ENCODE data around the gene RNF212.

DNA sequence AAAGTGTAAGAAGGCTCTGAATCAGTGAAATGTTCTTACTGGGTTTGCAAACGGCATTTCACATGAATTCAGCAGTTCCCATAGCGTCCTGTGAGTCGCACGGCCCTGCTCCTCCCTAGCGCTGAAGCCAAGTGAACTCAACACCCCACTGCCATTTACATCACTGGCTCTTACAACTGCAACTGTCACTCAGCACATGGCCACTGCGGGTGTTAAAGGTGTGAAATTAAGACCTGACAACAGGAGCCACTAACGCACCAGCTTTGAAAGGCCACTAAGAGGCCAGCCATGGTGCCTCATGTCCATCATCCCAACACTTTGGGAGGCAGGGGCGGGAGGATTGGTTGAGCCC lies 31.7 kb downstream of the RNF212 start:
- no peak for TF ChIP-seq POLR2A (IDR thresholded peaks at IDR 0.05)
- TF ChIP-seq, protein P1, sequence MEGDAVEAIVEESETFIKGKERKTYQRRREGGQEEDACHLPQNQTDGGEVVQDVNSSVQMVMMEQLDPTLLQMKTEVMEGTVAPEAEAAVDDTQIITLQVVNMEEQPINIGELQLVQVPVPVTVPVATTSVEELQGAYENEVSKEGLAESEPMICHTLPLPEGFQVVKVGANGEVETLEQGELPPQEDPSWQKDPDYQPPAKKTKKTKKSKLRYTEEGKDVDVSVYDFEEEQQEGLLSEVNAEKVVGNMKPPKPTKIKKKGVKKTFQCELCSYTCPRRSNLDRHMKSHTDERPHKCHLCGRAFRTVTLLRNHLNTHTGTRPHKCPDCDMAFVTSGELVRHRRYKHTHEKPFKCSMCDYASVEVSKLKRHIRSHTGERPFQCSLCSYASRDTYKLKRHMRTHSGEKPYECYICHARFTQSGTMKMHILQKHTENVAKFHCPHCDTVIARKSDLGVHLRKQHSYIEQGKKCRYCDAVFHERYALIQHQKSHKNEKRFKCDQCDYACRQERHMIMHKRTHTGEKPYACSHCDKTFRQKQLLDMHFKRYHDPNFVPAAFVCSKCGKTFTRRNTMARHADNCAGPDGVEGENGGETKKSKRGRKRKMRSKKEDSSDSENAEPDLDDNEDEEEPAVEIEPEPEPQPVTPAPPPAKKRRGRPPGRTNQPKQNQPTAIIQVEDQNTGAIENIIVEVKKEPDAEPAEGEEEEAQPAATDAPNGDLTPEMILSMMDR (IDR thresholded peaks at IDR 0.05 in 4 of 5, conservative IDR thresholded peaks at IDR 0.05 in 1 of 5): no peak
